IMR-90 (cell line): ENCODE measurements around the gene ICAM1. TPM values are rescaled to one million over a fixed set of nuclear protein-coding genes. Genes with fewer than 3 reads are reported as not detected.

Source experiments
- ATAC-seq: fragments of 200-7000 bp; cut with Tn5 transposase; 2 replicates; pipeline ENCODE4 v1.9.1; 2020; ENCODE audit warnings: low read depth, mild to moderate bottlenecking, moderate library complexity
- BruUV-seq: library from RNA; stranded (reverse); fragments of 400-500 nt; replicated peaks from 2 replicates; lab custom pipeline; 2021; lab: Mats Ljungman, UMichigan
- CTCF ChIA-PET: fragments of 300-600 bp; formaldehyde crosslinking; extraction: SDS; loops from one replicate; lab custom pipeline; 2021; ENCODE audit warnings: antibody characterized with exemption; lab: Yijun Ruan, JAX
- POLR2A ChIA-PET: fragments of 300-600 bp; sonication (Branson Sonifier 250); formaldehyde crosslinking; loops from one replicate; lab custom pipeline; 2022; ENCODE audit warnings: antibody characterized with exemption; ENCODE audit not compliant: unreplicated experiment; lab: Charles Lee
- DNase-seq: peaks from one replicate; pipeline ENCODE4 v3.0.0; 2013
- H2AFZ ChIP-seq: replicated peaks from 2 replicates; pipeline ENCODE3; 2013; ENCODE audit warnings: low read length, mild to moderate bottlenecking; ENCODE audit not compliant: poor library complexity
- H2AK5ac ChIP-seq: 2 replicates; pipeline ENCODE4 v1.6.1; 2013; ENCODE audit warnings: low read depth, low read length, inconsistent platforms
- H2AK9ac ChIP-seq: replicated peaks from 2 replicates; pipeline ENCODE3; 2013; ENCODE audit warnings: mild to moderate bottlenecking, low read depth, low read length, moderate library complexity; ENCODE audit not compliant: poor library complexity
- H2BK120ac ChIP-seq: 2 replicates; pipeline ENCODE4 v1.6.1; 2013; ENCODE audit warnings: low read depth, low read length, inconsistent platforms
- H2BK15ac ChIP-seq: 3 replicates; pipeline ENCODE4 v1.6.1; 2013; ENCODE audit warnings: low read depth, low read length, inconsistent platforms
- H2BK20ac ChIP-seq: 2 replicates; pipeline ENCODE4 v1.6.1; 2013; ENCODE audit warnings: low read depth, mild to moderate bottlenecking, inconsistent platforms, low read length, moderate library complexity
- H2BK5ac ChIP-seq: 2 replicates; pipeline ENCODE4 v1.6.1; 2013; ENCODE audit warnings: mild to moderate bottlenecking, low read depth, low read length, inconsistent platforms; ENCODE audit not compliant: poor library complexity, severe bottlenecking
- H3K14ac ChIP-seq: replicated peaks from 2 replicates; pipeline ENCODE4 v1.6.1; 2013; ENCODE audit warnings: low read depth, low read length, inconsistent platforms
- H3K18ac ChIP-seq: 2 replicates; pipeline ENCODE4 v1.6.1; 2013; ENCODE audit warnings: low read depth, low read length, control low read depth
- H3K23ac ChIP-seq: 2 replicates; pipeline ENCODE4 v1.6.1; 2013; ENCODE audit warnings: low read depth, low read length, inconsistent platforms
- H3K27ac ChIP-seq: 2 replicates; pipeline ENCODE4 v1.5.1; 2013; ENCODE audit warnings: mild to moderate bottlenecking, control low read depth, low read length; ENCODE audit not compliant: insufficient read depth
- H3K27me3 ChIP-seq: 2 replicates; pipeline ENCODE4 v1.6.1; 2013; ENCODE audit warnings: low read length; ENCODE audit not compliant: control insufficient read depth, insufficient read depth
- H3K36me3 ChIP-seq: 2 replicates; pipeline ENCODE4 v1.6.1; 2013; ENCODE audit warnings: low read length, mixed read lengths; ENCODE audit not compliant: control insufficient read depth, insufficient read depth
- H3K4ac ChIP-seq: 2 replicates; pipeline ENCODE4 v1.6.1; 2013; ENCODE audit warnings: low read depth, low read length, inconsistent platforms
- H3K4me1 ChIP-seq: 2 replicates; pipeline ENCODE4 v1.6.1; 2013; ENCODE audit warnings: low read length, mixed read lengths; ENCODE audit not compliant: control insufficient read depth, insufficient read depth
- H3K4me2 ChIP-seq: 2 replicates; pipeline ENCODE4 v1.6.1; 2013; ENCODE audit warnings: low read depth, mild to moderate bottlenecking, control low read depth, low read length, moderate library complexity
- H3K4me3 ChIP-seq: 2 replicates; pipeline ENCODE4 v1.5.1; 2013; ENCODE audit warnings: low read depth, mild to moderate bottlenecking, control low read depth, low read length, moderate library complexity; ENCODE audit not compliant: insufficient read depth
- H3K56ac ChIP-seq: 2 replicates; pipeline ENCODE4 v1.6.1; 2013; ENCODE audit warnings: low read length, inconsistent platforms; ENCODE audit not compliant: insufficient read depth; ENCODE audit errors: extremely low read depth
- H3K79me1 ChIP-seq, 2 experiments: 2 replicates each; pipeline ENCODE4 v1.6.1; 2013; ENCODE audit warnings: low read length in 2 of 2, inconsistent platforms in 1 of 2, low read depth in 1 of 2
- H3K9ac ChIP-seq: 2 replicates; pipeline ENCODE4 v1.6.1; 2013; ENCODE audit warnings: low read depth, low read length, control low read depth
- H3K9me1 ChIP-seq: 2 replicates; pipeline ENCODE4 v1.6.1; 2013; ENCODE audit warnings: low read length, inconsistent platforms; ENCODE audit not compliant: insufficient read depth
- H3K9me3 ChIP-seq: 2 replicates; pipeline ENCODE4 v1.6.1; 2013; ENCODE audit warnings: low read length; ENCODE audit not compliant: control insufficient read depth, insufficient read depth
- H4K20me1 ChIP-seq: 2 replicates; pipeline ENCODE4 v1.6.1; 2013; ENCODE audit warnings: low read length, inconsistent platforms; ENCODE audit not compliant: insufficient read depth
- H4K5ac ChIP-seq: 2 replicates; pipeline ENCODE4 v1.6.1; 2013; ENCODE audit warnings: mild to moderate bottlenecking, low read depth, low read length, control low read depth
- H4K8ac ChIP-seq, 2 experiments: 2 replicates each; pipeline ENCODE4 v1.6.1; 2013; ENCODE audit warnings: low read depth in 2 of 2, low read length in 2 of 2, control low read depth in 1 of 2, inconsistent platforms in 1 of 2
- H4K91ac ChIP-seq: 2 replicates; pipeline ENCODE4 v1.6.1; 2013; ENCODE audit warnings: low read depth, low read length, inconsistent platforms; ENCODE audit not compliant: insufficient read depth
- BHLHE40 ChIP-seq: fragments of 150-350 bp; IDR thresholded peaks from 2 replicates; pipeline ENCODE4 v1.6.1; 2016; ENCODE audit warnings: mild to moderate bottlenecking, low read depth, low read length
- CEBPB ChIP-seq: IDR thresholded peaks from 2 replicates; pipeline ENCODE4 v1.6.1; 2012; ENCODE audit warnings: low read depth, low read length, improper control_type of control experiment
- CHD1 ChIP-seq: IDR thresholded peaks from 2 replicates; pipeline ENCODE4 v1.6.1; 2012; ENCODE audit warnings: low read depth, low read length, improper control_type of control experiment
- MAFK ChIP-seq: IDR thresholded peaks from 2 replicates; pipeline ENCODE4 v1.6.1; 2012; ENCODE audit warnings: low read depth, low read length, improper control_type of control experiment
- MAZ ChIP-seq: IDR thresholded peaks from 2 replicates; pipeline ENCODE4 v1.6.1; 2012; ENCODE audit warnings: low read depth, mild to moderate bottlenecking, low read length, improper control_type of control experiment, moderate library complexity, borderline replicate concordance
- NFE2L2 ChIP-seq: fragments of 150-350 bp; IDR thresholded peaks from 2 replicates; pipeline ENCODE4 v1.6.1; 2016; ENCODE audit warnings: low read depth, mild to moderate bottlenecking, low read length
- POLR2A ChIP-seq: IDR thresholded peaks from 2 replicates; pipeline ENCODE4 v1.6.1; 2012; ENCODE audit warnings: mild to moderate bottlenecking, low read depth, low read length
- RAD21 ChIP-seq: IDR thresholded peaks from 2 replicates; pipeline ENCODE4 v1.6.1; 2012; ENCODE audit warnings: low read length, improper control_type of control experiment
- RCOR1 ChIP-seq: IDR thresholded peaks from 2 replicates; pipeline ENCODE4 v1.6.1; 2012; ENCODE audit warnings: mild to moderate bottlenecking, low read length, improper control_type of control experiment; ENCODE audit not compliant: insufficient replicate concordance
- RFX5 ChIP-seq: IDR thresholded peaks from 2 replicates; pipeline ENCODE4 v1.8.0; 2012; ENCODE audit warnings: low read depth, mild to moderate bottlenecking, low read length, moderate library complexity
- SMC3 ChIP-seq: fragments of 150-350 bp; IDR thresholded peaks from 2 replicates; pipeline ENCODE4 v1.6.1; 2016; ENCODE audit warnings: low read depth, mild to moderate bottlenecking, antibody characterized with exemption, low read length, moderate library complexity
- WGBS, 2 experiments: methylation state at CpG; one replicate each; pipeline versions ENCODE4 v1.1.5 to v1.1.7; 2013; ENCODE audit warnings: missing lambda C conversion rate in 2 of 2; ENCODE audit not compliant: insufficient read length in 1 of 2; ENCODE audit errors: extremely low coverage in 2 of 2; 5-methylcytosine and 5-hydroxymethylcytosine counted together
- dilution Hi-C: fragments of 300-500 bp; cut with HindIII; formaldehyde crosslinking; loops from one replicate; pipeline ENCODE4 v1.14.3; 2018; ENCODE audit warnings: low sequenced_read_pairs; ENCODE audit not compliant: unreplicated experiment
- in situ Hi-C: fragments of 300-500 bp; cut with MboI; formaldehyde crosslinking; loops from 3 replicates; pipeline ENCODE4 v1.14.3; 2019; ENCODE audit warnings: low sequenced_read_pairs, inconsistent platforms, mixed read lengths
- intact Hi-C: fragments of 100-400 bp; cut with micrococcal nuclease; formaldehyde crosslinking; loops from 2 replicates; pipeline ENCODE4 v1.10.0; 2022
- polyA plus RNA-seq, 3 experiments: library from polyadenylated mRNA; depleted of rRNA; stranded (reverse); fragments of >200 nt; gene quantifications; 2 replicates each; pipeline ENCODE4 v1.2.3, GENCODE V29; 2012; ENCODE audit warnings: low replicate concordance in 1 of 3
- total RNA-seq: library from RNA; depleted of rRNA; stranded (reverse); fragments of >200 nt; gene quantifications from 2 replicates; pipeline ENCODE4 v1.2.3, GENCODE V29; 2012
- TF ChIP-seq, protein P1 (sequence below): fragments of 150-350 bp; IDR thresholded peaks from 2 replicates; pipeline ENCODE4 v1.6.1; 2017; ENCODE audit warnings: mild to moderate bottlenecking, antibody characterized with exemption, low read length, low read depth

The ICAM1 gene
- total and polyA plus RNA-seq, 2 of the 4 experiments (the other 2 are of a cell fraction), result 10.6 to 19.1 TPM

DNA sequence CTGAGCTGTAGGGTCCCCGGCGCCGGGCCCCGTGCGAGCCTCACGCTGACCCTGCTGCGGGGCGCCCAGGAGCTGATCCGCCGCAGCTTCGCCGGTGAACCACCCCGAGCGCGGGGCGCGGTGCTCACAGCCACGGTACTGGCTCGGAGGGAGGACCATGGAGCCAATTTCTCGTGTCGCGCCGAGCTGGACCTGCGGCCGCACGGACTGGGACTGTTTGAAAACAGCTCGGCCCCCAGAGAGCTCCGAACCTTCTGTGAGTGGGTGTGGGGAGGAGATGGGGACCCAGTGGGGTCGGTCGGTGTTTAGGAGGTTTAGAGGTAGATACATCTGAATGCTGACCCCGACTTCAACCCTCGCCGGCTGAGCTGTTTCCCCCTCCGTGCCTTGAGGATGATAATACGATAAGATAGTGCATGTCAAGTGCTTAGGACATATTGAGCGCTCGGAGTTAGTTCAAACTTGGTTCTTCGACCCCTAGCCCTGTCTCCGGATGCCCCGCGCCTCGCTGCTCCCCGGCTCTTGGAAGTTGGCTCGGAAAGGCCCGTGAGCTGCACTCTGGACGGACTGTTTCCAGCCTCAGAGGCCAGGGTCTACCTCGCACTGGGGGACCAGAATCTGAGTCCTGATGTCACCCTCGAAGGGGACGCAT lies 20.8 kb downstream of the ICAM1 start (continued):
- TF ChIP-seq MAZ (no peak), RFX5 (no peak)

GRCh38 chr19:10292206-10292788 lies 21.4 kb downstream of the ICAM1 start:
- Histone ChIP-seq H2BK120ac (no peak overlapping the region), H3K4me2 (peak overlapping the region; percentile 96), H3K9me1 (peaks cover 8% of the 10 kb centered on the region), H2AFZ (peak overlapping the region; percentile 92), H2BK20ac (no peak overlapping the region), H3K9me3 (no peaks in the 10 kb centered on the region), H2AK5ac (peak overlapping the region; percentile 91), H4K91ac (peak overlapping the region; percentile 17; the same call in 1 of the 2 replicates), H3K27me3 (no peaks in the 10 kb centered on the region; the same call in 1 of the 2 replicates), H3K27ac (peak overlapping the region; percentile 18; the same call in 1 of the 2 replicates), H3K56ac (no peak overlapping the region), H2AK9ac (peak overlapping the region; percentile 83), H3K36me3 (peaks cover 14% of the 10 kb centered on the region; the same call in 1 of the 2 replicates), H3K4me1 (peaks cover 16% of the 10 kb centered on the region), H3K18ac (peak overlapping the region; percentile 61), H3K4me3 (peak overlapping the region; percentile 77), H3K4ac (peak overlapping the region; percentile 32), H4K20me1 (peaks cover 6% of the 10 kb centered on the region), H4K5ac (peak overlapping the region; percentile 88), H3K79me1 (peaks cover 0 to 4% of the 10 kb centered on the region in 2 experiments; a peak in 1 of 4 replicates), H4K8ac (peak overlapping the region; percentile 34 to 59; a peak in 2 of 4 replicates), H2BK15ac (peak overlapping the region; percentile 31; the same call in 1 of the 3 replicates), H3K23ac (no peak overlapping the region), H2BK5ac (peak overlapping the region; percentile 22), H3K9ac (peak overlapping the region; percentile 29; the same call in 1 of the 2 replicates), H3K14ac (peak overlapping the region; percentile 47; the same call in 1 of the 2 replicates)
- BruUV-seq, result no TSS peak
- DNase-seq, result peak; percentile 78
- intact Hi-C loops (no loop called here), in situ Hi-C loops (no loop called here), dilution Hi-C loops (no loop called here)
- peak; percentile 70 for ATAC-seq
- ChIA-PET CTCF (no interaction called here), POLR2A (interaction anchor here (1.6 kb wide), 1 partner anchor 21 kb away, joined by 8 read pairs; the partner anchor contains the start of gene ICAM1)
- TF ChIP-seq, protein P1, sequence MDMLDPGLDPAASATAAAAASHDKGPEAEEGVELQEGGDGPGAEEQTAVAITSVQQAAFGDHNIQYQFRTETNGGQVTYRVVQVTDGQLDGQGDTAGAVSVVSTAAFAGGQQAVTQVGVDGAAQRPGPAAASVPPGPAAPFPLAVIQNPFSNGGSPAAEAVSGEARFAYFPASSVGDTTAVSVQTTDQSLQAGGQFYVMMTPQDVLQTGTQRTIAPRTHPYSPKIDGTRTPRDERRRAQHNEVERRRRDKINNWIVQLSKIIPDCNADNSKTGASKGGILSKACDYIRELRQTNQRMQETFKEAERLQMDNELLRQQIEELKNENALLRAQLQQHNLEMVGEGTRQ, result no peak
- no peak for TF ChIP-seq CEBPB
- no peak for TF ChIP-seq POLR2A
- no peak for TF ChIP-seq RFX5
- TF ChIP-seq NFE2L2, result no peak
- TF ChIP-seq CHD1, result no peak
- no peak for TF ChIP-seq MAFK
- TF ChIP-seq RCOR1, result no peak
- peak; percentile 45; the same call in 1 of the 2 replicates for TF ChIP-seq BHLHE40
- TF ChIP-seq SMC3, result no peak
- no peak for TF ChIP-seq RAD21
- peak; percentile 51; the same call in 1 of the 2 replicates for TF ChIP-seq MAZ
- 6% methylated on average over 29 of the region's 45 CpGs; no CpG with 5 or more reads in 1 of the 2 experiments for WGBS, 2 experiments
